A549 treated with CORT108297 at 1 μM for 4 hours (cell line): ENCODE data around the gene MEIKIN. TPM values are rescaled to one million over a fixed set of nuclear protein-coding genes. Genes with fewer than 3 reads are reported as not detected.

Experiments used
- total RNA-seq: library from RNA; stranded (reverse); fragments of 200-300 nt; extraction: Qiagen RNA extraction; gene quantifications from 5 replicates; pipeline ENCODE4 v1.2.3, GENCODE V29; 2022

MEIKIN gene, protein sequence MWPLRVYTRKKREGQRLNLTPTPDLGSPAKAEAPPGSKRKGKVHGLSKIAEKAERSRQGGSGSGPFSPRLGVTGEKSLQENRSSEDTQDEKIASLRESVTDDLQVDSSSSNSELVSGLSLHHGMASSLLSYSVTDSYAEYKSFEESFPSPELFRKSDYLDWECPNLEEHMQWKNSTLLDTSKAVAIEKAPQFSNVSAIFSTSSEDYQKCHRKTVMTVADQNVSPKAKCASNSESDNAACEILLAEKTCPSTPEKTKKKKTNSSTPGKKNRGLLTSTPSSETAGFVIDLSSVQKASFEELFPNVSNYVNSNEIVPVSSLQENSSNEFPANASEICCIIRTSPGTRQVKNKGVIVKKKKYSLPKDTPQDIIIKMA
- total RNA-seq: not detected in 5 replicates

GRCh38 chr5:131945551-131946168 is at the start of gene MEIKIN:
TSS of gene MEIKIN (minus strand) at chr5:131945663. CDS start at chr5:131945505, 158 bp downstream.

DNA sequence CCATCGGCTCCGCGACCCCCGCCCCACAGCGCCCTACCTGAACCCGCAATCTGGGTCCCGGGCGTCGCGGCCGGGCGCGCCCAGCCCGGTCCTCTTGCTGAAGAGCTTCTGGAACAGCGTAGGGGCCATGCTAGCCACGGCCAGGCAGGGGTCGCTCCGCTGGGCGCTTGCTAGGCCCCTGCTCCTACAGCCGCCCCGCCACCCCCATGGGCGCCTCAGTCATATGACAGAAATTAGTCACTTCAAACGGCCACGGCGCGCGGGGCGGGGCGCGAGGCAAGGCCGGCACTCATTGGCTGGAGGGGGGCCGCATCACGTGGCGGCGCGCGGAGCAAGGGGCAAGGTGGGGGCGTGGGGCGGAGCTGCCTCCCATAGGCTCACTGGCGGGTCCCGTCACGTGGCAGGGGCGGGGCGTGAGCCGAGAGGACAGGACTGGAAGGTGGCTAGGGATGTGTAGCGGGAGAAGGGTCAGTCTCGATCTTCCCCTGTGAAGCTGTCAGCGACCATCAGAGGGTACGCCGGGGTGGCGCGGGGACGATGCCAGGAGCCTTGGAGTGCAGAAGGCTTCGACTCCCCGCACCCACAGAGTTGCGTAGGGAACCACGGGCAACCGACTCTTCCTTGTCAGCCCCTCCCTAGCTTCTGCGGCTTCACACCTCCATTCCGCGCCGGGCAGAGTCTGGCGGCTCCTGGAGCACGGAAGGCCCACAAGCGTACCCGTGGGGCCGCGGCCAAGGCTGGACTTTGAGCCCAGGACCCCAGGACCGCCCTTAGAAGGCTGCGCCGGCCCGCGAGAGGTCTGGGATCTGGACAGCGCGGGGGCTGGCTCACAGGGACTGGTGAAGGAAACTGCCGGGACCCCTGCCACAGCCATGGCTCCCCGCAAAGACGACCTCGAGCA is 148.4 kb downstream of the MEIKIN start, which contains the start of gene FNIP1:
Gene FNIP1, minus strand, starts transcription at position 225 of the 901 bp plus-strand sequence. Its CDS starts 96 bp downstream, at position 129.

Other genes with a start within 250 kb of the MEIKIN start
- gene FNIP1, start 148.6 kb downstream of the MEIKIN start, total RNA-seq: 9.8 to 12.9 TPM (median 12.0 TPM) in 5 replicates
- gene ACSL6, start 66.0 kb upstream of the MEIKIN start, total RNA-seq: 0.03 to 0.17 TPM (median 0.12 TPM) in 4 of 5 replicates, not detected in the other
- gene IL3, start 115.0 kb upstream of the MEIKIN start, total RNA-seq: not detected in 5 replicates
- gene CSF2, start 128.1 kb upstream of the MEIKIN start, total RNA-seq: 0.33 to 1.7 TPM (median 0.37 TPM) in 5 replicates